HepG2 (cell line): Measurements from ENCODE around the gene MED20. TPM values are rescaled to one million over a fixed set of nuclear protein-coding genes. Genes with fewer than 3 reads are reported as not detected.
A peak's percentile ranks its signal among the peaks of the same experiment; 100 is the strongest.

Source experiments
- BRCA1 ChIP-seq: sonication (generic); formaldehyde crosslinking; IDR thresholded peaks from 2 replicates; pipeline ENCODE4 v1.4.0; 2020; ENCODE audit warnings: missing genetic modification reagents
- CEBPB ChIP-seq: IDR thresholded peaks from 2 replicates; pipeline ENCODE4 v1.6.1; 2011; ENCODE audit warnings: low read depth, low read length, improper control_type of control experiment, borderline replicate concordance
- FIP1L1 ChIP-seq: fragments of 200-400 bp; formaldehyde crosslinking; IDR thresholded peaks from 2 replicates; pipeline ENCODE4 v1.6.1; 2018; ENCODE audit warnings: low read depth, mild to moderate bottlenecking, low read length, moderate library complexity, borderline replicate concordance; ENCODE audit not compliant: insufficient read depth
- FOXP1 ChIP-seq, 2 experiments: fragments of 450-650 bp in 1 of 2; IDR thresholded peaks; 2 replicates each; pipeline ENCODE4 v1.6.1; 2017 to 2018; ENCODE audit warnings: antibody characterized with exemption in 1 of 2
- HHEX ChIP-seq: IDR thresholded peaks from 2 replicates; pipeline ENCODE4 v1.6.1; 2016; ENCODE audit warnings: control low read depth
- IKZF1 ChIP-seq: fragments of 450-650 bp; IDR thresholded peaks from 2 replicates; pipeline ENCODE4 v1.7.1; 2016
- MEIS2 ChIP-seq: sonication (generic); formaldehyde crosslinking; IDR thresholded peaks from 2 replicates; pipeline ENCODE4 v1.9.0; 2021; ENCODE audit warnings: mild to moderate bottlenecking, missing genetic modification reagents
- NFE2L1 ChIP-seq: sonication (generic); formaldehyde crosslinking; IDR thresholded peaks from 2 replicates; pipeline ENCODE4 v1.4.0; 2020; ENCODE audit warnings: missing genetic modification reagents, mild to moderate bottlenecking, borderline replicate concordance
- PTBP1 ChIP-seq: fragments of 200-400 bp; formaldehyde crosslinking; IDR thresholded peaks from 2 replicates; pipeline ENCODE4 v1.6.1; 2018; ENCODE audit warnings: low read length, low read depth; ENCODE audit not compliant: poor library complexity, severe bottlenecking
- RFX1 ChIP-seq: fragments of 450-650 bp; IDR thresholded peaks from 2 replicates; pipeline ENCODE4 v1.6.1; 2017
- SIX4 ChIP-seq: sonication (generic); formaldehyde crosslinking; IDR thresholded peaks from 2 replicates; pipeline ENCODE4 v1.4.0; 2020; ENCODE audit warnings: missing genetic modification reagents
- SP4 ChIP-seq: sonication (generic); formaldehyde crosslinking; IDR thresholded peaks from 2 replicates; pipeline ENCODE4 v1.8.1; 2023; ENCODE audit warnings: mild to moderate bottlenecking, missing genetic modification reagents
- TEAD2 ChIP-seq: sonication (generic); formaldehyde crosslinking; IDR thresholded peaks from 2 replicates; pipeline ENCODE4 v1.9.0; 2021; ENCODE audit warnings: missing genetic modification reagents
- YEATS4 ChIP-seq: sonication (generic); formaldehyde crosslinking; IDR thresholded peaks from 2 replicates; pipeline ENCODE4 v1.4.0; 2020; ENCODE audit warnings: missing genetic modification reagents, borderline replicate concordance
- ZFP36L2 ChIP-seq: sonication (generic); formaldehyde crosslinking; IDR thresholded peaks from 2 replicates; pipeline ENCODE4 v1.4.0; 2020; ENCODE audit warnings: missing genetic modification reagents
- ZNF207 ChIP-seq: fragments of 450-650 bp; IDR thresholded peaks from 2 replicates; pipeline ENCODE4 v1.6.1; 2016; ENCODE audit warnings: antibody characterized with exemption, borderline replicate concordance
- ZNF253 ChIP-seq: sonication (generic); formaldehyde crosslinking; IDR thresholded peaks from 2 replicates; pipeline ENCODE4 v1.8.0; 2022; ENCODE audit warnings: mild to moderate bottlenecking, missing genetic modification reagents, borderline replicate concordance
- ZNF772 ChIP-seq: sonication (generic); formaldehyde crosslinking; IDR thresholded peaks from 2 replicates; pipeline ENCODE4 v1.5.0; 2020; ENCODE audit warnings: mild to moderate bottlenecking, missing genetic modification reagents
- polyA plus RNA-seq, 8 experiments: library from polyadenylated mRNA; depleted of rRNA in 3 of 8; stranded (reverse) in 7 of 8; unstranded in 1 of 8; fragments of >200 nt; fragmentation: Illumina TruSeq in 4 of 8; extraction: Trizol in 4 of 8; gene quantifications; 2 replicates each; pipeline versions ENCODE4 v1.2.1 to v1.2.3, GENCODE V29; 2011 to 2016; ENCODE audit warnings: low read depth in 4 of 8, missing spikeins in 1 of 8, mixed read lengths in 1 of 8; ENCODE audit not compliant: insufficient read depth in 1 of 8
- total RNA-seq, 5 experiments: library from RNA; depleted of rRNA; stranded (reverse); fragments of >200 nt; fragmentation: Illumina TruSeq; extraction: Trizol; gene quantifications; 2 replicates each; pipeline ENCODE4 v1.2.3, GENCODE V29; 2016; ENCODE audit warnings: low read depth in 1 of 5
- TF ChIP-seq, protein P1 (sequence below): IDR thresholded peaks from 2 replicates; pipeline ENCODE4 v1.6.1; 2016; ENCODE audit warnings: low read depth
- TF ChIP-seq, protein P2 (sequence below): sonication (generic); formaldehyde crosslinking; IDR thresholded peaks from 2 replicates; pipeline ENCODE4 v1.5.0; 2020; ENCODE audit warnings: missing genetic modification reagents, mild to moderate bottlenecking, borderline replicate concordance
- TF ChIP-seq, protein P3 (sequence below): sonication (generic); formaldehyde crosslinking; IDR thresholded peaks from 2 replicates; pipeline ENCODE4 v1.4.0; 2020; ENCODE audit warnings: missing genetic modification reagents
- TF ChIP-seq, protein P4 (sequence below): sonication (generic); formaldehyde crosslinking; conservative IDR thresholded peaks from 2 replicates; pipeline ENCODE4 v1.4.0; 2020; ENCODE audit warnings: missing genetic modification reagents
- TF ChIP-seq, protein P5 (sequence below): sonication (generic); formaldehyde crosslinking; IDR thresholded peaks from 2 replicates; pipeline ENCODE4 v1.8.1; 2023; ENCODE audit warnings: mild to moderate bottlenecking, missing genetic modification reagents, borderline replicate concordance

MED20 gene
- total and polyA plus RNA-seq, 2 of the 13 experiments (the other 11 are each of a cell fraction or from before 2014, with no cell fraction given), result 28.1 to 41.1 TPM

DNA sequence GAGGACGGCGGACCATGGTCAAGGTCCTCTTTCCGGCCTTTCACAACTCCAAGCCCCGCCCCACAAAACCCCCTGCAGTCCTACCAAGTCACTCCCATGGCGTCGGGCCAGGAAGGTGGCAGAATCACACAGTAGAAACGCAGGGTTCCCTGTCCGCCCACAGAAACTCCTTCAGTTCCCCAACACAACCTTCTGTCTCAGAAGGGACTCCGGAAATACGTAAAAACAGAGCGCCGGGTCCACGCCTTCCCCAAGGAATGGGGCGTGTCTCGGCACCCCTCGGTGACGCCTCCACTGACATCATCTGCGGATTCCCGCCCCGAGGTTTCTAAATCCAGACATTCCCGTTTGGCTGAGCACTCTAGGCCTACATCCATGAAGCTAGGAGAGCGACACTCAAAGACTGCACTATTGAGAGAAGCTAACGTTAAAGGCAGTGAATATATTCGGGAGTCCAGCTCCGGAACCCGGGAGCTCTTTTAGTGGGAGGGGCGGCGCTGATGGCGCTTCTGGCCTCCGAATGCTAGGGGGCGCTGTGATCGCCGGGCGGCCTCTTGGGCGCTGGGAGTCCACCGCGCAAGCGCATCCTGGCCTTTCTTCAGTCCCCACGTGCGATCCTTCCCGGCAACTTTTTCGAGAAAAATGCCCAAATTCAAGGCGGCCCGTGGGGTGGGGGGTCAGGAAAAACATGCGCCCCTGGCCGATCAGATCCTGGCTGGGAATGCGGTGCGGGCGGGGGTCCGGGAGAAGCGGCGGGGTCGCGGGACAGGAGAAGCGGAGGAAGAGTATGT lies at the start of gene MED20, which contains the start of gene BYSL (continued):
- TF ChIP-seq SIX4 (peak; percentile 68; the same call in 1 of the 2 replicates), RFX1 (no peak), BRCA1 (CRISPR knock-in tag) (no peak; the same call in 1 of the 2 replicates), ZFP36L2 (CRISPR knock-in tag) (no peak), SP4 (peak; percentile 98), FOXP1 (IDR thresholded peaks at IDR 0.05) (no peak), FOXP1 (CRISPR knock-in tag; IDR thresholded peaks at IDR 0.05) (peak; percentile 7; the same call in 1 of the 2 replicates), HHEX (CRISPR knock-in tag) (no peak), CEBPB (0 out of 2 replicates have a peak, but pooled peaks have one; percentile 55), FIP1L1 (0 out of 2 replicates have a peak, but pooled peaks have one; percentile 83), IKZF1 (no peak), ZNF253 (CRISPR knock-in tag) (peak; percentile 78; the same call in 1 of the 2 replicates), ZNF772 (no peak; the same call in 1 of the 2 replicates), TEAD2 (CRISPR knock-in tag) (no peak), NFE2L1 (CRISPR knock-in tag) (no peak), PTBP1 (peak; percentile 31), ZNF207 (no peak), MEIS2 (CRISPR knock-in tag) (peak; percentile 82), YEATS4 (CRISPR knock-in tag) (peak; percentile 98)
- TF ChIP-seq, protein P1, sequence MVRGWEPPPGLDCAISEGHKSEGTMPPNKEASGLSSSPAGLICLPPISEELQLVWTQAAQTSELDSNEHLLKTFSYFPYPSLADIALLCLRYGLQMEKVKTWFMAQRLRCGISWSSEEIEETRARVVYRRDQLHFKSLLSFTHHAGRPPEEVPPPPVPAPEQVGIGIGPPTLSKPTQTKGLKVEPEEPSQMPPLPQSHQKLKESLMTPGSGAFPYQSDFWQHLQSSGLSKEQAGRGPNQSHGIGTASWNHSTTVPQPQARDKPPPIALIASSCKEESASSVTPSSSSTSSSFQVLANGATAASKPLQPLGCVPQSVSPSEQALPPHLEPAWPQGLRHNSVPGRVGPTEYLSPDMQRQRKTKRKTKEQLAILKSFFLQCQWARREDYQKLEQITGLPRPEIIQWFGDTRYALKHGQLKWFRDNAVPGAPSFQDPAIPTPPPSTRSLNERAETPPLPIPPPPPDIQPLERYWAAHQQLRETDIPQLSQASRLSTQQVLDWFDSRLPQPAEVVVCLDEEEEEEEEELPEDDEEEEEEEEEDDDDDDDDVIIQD (CRISPR knock-in tag), result no peak
- TF ChIP-seq, protein P2, sequence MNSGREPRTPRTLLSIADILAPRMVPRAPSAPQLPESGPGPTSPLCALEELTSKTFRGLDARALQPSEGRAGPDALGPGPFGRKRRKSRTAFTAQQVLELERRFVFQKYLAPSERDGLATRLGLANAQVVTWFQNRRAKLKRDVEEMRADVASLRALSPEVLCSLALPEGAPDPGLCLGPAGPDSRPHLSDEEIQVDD (CRISPR knock-in tag), result 0 out of 2 replicates have a peak, but pooled peaks have one; percentile 7
- TF ChIP-seq, protein P3, sequence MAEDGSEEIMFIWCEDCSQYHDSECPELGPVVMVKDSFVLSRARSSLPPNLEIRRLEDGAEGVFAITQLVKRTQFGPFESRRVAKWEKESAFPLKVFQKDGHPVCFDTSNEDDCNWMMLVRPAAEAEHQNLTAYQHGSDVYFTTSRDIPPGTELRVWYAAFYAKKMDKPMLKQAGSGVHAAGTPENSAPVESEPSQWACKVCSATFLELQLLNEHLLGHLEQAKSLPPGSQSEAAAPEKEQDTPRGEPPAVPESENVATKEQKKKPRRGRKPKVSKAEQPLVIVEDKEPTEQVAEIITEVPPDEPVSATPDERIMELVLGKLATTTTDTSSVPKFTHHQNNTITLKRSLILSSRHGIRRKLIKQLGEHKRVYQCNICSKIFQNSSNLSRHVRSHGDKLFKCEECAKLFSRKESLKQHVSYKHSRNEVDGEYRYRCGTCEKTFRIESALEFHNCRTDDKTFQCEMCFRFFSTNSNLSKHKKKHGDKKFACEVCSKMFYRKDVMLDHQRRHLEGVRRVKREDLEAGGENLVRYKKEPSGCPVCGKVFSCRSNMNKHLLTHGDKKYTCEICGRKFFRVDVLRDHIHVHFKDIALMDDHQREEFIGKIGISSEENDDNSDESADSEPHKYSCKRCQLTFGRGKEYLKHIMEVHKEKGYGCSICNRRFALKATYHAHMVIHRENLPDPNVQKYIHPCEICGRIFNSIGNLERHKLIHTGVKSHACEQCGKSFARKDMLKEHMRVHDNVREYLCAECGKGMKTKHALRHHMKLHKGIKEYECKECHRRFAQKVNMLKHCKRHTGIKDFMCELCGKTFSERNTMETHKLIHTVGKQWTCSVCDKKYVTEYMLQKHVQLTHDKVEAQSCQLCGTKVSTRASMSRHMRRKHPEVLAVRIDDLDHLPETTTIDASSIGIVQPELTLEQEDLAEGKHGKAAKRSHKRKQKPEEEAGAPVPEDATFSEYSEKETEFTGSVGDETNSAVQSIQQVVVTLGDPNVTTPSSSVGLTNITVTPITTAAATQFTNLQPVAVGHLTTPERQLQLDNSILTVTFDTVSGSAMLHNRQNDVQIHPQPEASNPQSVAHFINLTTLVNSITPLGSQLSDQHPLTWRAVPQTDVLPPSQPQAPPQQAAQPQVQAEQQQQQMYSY (CRISPR knock-in tag), result peak; percentile 19; the same call in 1 of the 2 replicates
- TF ChIP-seq, protein P4, sequence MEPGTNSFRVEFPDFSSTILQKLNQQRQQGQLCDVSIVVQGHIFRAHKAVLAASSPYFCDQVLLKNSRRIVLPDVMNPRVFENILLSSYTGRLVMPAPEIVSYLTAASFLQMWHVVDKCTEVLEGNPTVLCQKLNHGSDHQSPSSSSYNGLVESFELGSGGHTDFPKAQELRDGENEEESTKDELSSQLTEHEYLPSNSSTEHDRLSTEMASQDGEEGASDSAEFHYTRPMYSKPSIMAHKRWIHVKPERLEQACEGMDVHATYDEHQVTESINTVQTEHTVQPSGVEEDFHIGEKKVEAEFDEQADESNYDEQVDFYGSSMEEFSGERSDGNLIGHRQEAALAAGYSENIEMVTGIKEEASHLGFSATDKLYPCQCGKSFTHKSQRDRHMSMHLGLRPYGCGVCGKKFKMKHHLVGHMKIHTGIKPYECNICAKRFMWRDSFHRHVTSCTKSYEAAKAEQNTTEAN (CRISPR knock-in tag), result no peak; the same call in 1 of the 2 replicates
- TF ChIP-seq, protein P5, sequence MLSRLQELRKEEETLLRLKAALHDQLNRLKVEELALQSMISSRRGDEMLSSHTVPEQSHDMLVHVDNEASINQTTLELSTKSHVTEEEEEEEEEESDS, result peak; percentile 92
